GM18499 (cell line): ENCODE measurements around the gene CEP192.

ENCODE experiments used
- ATAC-seq: cut with Tn5 transposase; IDR thresholded peaks from one replicate; pipeline ENCODE4 v1.9.1; 2021; ENCODE audit warnings: moderate number of reproducible peaks; ENCODE audit not compliant: insufficient read depth, unreplicated experiment

Gene CEP192

DNA sequence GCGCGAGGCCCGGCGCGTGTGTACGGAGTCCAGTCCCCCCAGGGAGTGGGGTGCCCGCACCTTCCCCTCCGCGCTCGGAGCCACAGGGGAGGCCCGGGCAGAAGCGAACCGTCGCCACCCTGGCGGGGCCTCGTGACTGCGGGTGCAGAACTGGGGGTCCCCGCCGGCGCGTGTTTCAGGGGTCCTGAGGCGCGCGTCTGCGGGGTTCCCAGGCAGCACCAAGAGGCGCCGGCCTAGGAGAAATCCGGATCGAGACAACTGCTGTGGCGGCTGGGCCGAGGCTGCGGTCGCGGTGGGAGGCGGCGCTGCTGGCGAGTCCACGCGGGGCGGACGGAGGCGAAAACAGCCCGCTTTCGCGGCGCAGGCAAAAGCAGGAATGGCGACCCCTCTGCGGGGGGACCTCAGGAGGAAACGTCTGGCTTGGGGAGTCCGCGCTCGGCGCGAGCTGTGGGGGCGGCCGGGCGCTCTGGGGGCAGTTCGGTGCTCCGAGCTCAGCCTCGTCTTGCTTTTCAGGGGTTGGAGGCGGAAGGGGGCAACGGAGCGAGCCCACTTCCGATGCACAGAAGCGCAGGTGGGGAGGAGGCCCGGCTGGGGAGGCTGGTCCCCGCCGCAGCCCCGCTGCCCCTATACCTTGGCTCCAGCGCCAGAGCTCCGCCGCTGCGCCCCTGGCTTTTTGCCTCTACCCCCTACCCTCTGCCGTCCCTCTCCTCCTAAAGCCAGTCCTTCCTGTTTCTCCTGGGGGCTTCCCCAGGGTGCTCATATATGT lies 145.9 kb downstream of the CEP192 start:
- ATAC-seq: no peak

DNA sequence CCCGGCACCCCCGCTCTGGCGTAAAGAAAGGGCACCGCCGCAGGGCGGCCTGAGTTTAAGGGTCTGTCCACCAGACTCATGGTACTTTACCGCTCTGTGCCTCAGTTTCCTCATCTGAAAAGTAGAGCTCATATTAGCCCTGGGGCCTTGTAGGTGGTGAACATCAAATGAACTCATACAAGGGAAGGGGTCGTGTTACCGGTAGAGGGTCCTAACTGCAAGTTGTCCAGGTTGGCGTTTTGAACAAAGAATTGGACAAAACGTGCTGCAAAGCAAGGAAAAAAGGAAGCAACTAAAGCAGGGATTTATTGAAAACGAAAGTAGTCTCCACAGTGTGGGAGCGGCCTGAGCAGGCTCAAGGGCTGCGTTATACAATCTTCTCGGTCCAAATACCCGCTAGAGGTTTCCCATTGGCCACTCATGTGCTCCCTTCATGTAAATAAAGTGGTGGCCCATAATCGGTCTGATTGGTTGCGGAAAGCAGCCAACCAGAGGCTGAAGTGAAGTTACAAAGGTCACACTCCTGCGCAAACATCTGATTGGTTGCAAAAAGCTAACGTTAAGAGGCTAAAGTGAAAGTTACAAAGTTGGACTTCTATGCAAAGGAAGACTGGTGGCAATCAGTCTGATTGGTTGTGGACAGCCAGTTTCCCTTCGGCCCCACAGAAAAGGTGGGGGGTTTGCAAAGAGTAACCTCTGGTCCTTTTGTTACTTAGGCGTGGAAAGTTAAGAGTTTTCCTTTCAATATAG lies 146.7 kb downstream of the CEP192 start:
- peak; percentile 52 for ATAC-seq

DNA sequence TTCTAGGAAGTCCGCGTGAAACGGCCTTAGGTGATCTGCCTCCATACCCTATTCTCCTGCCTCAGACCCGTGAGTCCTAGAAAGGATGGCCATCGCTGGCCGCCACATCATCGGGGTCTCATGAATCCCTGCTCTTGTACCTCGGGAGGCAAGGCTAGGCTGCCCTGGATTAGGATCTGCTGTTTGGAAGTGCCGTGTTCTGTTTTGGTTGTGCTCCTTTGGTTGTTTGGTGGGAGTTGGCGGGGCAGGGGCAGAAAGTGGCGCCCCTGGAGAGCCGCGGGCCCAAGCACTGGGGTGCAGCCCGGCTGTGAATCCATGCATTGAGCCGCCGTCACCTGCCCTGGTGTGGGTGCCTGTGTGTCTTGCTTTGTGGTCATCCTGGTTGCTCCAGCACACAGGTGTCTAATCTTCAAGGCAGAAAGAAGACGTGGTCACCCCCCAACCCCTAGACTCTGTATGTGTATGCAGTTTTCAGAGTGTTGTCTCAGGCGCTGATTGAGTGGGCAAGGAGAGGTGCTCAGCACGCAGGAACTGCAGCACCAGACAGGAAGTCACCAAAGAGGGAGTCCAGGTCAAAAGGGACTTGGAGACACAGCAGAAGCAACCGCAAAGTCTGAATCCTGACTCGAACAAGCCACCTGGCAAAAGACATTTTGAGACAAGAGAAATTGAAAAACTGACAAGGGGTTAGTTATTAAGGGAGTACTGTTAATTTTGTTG lies 147.4 kb downstream of the CEP192 start:
- no peak for ATAC-seq

DNA sequence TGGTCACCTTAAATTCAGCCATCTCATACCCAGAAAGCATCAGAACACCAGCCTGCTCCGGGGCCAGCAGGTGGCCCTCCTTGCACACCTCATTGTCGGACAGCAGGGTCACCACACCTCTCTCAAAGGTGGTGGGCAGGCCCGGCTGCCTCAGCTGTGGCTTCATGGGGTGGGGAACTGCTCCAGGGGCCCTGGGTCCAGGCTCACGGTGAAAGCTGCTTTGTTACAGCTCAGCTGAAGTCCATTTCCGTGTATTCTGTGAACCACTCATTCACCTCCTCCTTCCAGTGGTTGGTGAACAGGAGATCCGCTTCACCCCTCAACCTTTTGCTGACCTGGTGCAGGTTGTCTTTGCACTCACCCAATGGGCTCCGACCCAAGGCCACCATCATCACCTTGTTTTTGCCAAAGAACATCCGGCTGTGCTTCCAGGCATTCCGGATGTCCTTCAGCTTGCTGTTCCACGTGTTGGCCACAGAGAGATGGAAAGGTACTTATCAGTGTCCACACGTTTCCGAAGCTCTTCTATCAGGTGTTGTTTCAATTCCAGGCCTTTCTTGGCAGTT lies 148.8 kb downstream of the CEP192 start:
- ATAC-seq: no peak

DNA sequence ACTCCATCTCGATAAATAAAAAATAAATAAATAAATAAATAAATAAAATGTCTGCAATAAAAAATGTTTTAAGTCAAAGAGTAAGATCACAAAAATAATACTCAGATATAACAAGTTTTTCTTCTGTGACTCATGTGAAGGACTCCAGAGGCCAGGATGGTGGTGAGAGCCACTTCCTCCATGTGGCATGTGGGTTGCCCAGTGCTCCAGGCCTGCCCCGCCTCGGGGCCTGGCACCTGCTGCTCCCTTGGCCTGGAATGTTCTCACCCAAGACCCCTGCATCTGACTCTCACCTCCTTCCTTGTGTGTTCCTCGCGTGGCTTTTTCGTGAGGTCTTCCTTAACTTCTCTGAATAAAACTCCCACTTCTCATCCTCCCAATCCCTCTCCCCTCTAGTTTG lies 150.0 kb downstream of the CEP192 start:
- ATAC-seq: no peak

DNA sequence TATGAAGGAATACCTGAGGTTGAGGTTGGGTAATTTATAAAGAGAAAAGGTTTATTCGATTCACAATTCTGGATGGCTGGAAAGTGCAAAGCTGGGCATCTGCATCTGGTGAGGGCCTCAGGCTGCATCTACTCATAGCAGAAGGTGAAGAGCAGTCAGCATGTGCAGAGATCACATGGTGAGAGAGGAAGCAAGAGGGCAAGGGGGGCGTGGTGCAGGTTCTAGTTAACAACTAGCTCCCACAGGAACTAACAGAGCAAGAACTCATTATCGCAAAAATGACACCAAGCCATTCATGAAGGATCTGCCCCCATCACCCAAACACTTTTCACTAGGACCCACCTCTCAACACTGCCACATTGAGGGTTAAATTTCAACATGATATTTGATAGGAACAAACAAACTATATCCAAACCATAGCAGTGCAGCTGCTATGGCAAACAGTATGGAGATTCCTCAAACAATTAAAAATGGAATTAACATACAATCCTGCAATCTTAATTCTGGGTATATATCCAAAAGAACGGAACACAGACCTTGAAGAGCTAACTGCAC lies 154.6 kb downstream of the CEP192 start:
- no peak for ATAC-seq

DNA sequence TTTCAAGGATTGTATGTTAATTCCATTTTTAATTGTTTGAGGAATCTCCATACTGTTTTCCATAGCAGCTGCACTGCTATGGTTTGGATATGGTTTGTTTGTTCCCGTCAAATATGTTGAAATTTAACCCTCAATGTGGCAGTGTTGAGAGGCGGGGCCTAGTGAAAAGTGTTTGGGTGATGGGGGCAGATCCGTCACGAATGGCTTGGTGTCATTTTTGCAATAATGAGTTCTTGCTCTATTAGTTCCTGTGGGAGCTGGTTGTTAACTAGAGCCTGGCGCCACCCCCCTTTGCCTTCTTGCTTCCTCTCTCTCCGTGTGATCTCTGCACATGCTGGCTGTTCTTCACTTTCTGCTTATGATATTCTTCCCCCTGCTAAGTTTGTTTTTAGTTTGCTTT lies 156.0 kb downstream of the CEP192 start:
- ATAC-seq: no peak

DNA sequence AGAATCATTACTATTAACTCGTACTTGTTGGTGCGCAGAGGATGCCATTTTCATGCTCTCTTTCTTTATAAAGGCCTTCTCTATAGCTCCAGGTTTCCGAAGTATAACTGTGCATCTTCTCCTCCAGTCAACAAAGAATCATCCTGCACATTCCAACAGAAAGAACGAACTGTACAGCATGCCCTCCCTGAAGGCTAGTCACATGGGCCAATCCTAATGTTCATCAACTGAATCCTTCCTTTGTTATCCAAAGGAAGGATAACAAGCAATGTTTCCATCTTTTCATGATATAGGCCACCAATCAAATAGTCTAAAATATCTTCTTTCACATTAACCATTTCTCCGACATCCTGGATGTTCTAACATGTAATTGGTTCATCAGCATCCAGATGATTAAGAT lies 160.5 kb downstream of the CEP192 start:
- no peak for ATAC-seq

DNA sequence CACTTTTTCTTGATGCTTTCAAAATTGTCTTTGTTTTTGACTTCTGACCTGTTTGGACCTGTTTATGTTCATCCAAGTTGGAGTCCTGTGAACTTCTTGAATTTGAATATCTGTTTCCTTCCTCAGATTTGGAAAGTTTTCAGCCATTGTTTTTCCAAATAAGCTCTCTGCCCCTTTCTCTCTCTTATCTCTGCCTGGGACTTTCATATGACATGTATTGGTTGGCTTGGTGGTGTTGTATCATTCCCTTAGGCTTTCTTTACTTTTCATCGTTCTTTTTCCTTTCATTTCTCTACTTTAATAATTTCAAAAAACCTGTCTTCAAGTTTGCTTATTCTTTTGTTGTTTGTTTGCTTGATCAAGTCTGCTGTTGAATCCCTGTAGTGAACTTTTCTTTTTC lies 167.3 kb downstream of the CEP192 start:
- no peak for ATAC-seq

DNA sequence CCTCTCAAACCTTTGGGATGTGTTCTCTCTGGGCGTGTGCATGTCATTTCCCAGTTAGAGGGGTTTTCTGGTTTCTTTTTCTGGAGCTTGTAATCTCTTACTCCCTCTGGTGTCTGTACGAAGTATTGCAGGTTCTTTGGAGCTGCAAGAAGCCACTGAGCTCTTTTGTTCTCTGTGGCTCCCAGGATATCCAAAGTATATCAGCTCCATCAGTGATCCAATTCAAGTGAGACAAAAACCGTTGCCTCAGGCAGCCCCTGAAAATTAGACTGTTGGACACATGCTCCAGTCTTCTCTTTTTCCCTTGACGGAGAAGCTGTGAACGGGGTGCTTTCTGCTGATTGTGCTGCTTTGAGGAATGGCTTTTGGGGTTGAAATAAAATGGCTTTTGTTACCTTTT lies 168.4 kb downstream of the CEP192 start:
- no peak for ATAC-seq

DNA sequence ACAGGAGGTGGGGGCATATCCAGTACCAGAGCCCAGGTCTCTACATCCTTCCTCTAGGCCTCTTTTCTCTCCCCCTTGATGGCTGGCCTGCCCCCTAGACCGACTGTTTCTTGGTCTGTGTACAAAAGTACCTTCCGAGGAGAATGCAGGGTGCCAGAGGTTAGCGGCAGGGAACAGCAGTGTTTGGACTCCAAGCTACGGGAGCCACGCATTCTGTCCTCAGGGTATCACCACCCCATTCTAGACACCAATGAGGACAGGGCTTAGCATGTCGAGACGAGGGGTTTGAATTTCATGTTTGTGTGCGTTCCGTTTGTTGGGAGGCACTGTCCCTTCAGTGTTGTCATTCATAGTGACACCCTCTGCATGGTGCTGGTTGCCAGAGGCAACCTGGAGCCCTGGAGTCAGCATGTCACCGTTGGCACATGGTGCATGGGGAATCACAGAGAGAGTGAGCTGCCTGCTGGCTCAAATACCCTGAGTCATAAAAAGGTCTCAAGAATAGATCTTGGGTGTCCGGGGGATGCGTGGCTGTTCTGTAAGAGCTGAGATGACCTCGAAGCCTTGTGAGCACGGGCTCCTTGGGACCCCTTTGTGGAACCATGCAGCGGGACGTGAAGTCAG lies 170.2 kb downstream of the CEP192 start:
- no peak for ATAC-seq

DNA sequence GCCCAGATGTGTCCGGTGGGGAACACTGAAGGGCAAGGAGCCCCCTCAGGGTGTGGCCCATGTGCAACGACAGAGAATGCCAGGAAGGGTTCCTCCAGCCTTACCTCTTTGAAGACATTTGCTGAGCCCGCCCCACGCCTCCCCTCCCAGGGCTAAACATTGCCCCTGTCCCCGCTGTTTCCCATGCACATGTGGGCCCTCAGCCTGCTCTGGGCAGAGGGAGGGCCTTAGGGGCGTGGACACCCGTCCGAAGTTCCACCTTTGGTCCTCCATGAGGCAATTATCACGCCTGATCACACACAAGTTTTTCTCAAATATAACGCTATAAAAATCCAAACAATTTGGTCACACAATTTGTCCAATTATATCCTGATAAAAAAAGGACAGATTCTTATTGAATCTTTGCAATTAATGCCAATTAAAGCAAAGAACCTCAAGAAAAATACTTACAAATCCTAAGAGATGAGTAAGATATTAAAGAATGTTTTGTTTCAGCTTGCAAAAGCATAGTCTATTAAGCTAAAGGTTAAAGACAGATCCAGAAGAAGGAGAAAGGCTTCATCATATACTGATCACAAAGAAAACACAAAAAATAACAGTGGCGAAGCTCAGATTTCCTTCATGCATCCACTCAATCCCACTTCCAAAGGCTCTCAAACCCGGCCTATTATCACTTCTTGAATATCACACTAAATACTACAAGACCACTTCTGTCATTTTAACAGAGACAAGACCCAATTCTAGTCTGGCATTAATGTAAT lies 172.2 kb downstream of the CEP192 start:
- no peak for ATAC-seq

DNA sequence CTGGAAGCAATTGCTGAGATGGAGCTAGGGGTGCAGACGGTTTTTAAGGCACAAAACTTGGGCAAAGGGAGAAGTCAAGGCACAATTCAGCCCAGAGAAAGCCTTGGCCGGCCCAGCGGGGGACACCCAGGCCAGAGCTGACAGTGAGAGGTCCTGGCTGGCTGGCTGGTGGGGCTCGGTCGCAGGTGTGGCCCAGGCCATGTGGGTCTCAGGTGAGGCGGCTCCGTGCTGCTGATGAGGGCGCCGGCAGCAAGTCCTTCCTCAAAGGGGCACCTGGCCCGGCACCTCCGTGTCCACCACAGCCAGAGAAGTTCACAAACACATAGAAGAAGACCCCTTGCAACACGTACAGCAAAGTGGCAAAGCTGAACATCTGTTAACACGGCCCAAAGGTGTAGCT lies 173.2 kb downstream of the CEP192 start:
- no peak for ATAC-seq

DNA sequence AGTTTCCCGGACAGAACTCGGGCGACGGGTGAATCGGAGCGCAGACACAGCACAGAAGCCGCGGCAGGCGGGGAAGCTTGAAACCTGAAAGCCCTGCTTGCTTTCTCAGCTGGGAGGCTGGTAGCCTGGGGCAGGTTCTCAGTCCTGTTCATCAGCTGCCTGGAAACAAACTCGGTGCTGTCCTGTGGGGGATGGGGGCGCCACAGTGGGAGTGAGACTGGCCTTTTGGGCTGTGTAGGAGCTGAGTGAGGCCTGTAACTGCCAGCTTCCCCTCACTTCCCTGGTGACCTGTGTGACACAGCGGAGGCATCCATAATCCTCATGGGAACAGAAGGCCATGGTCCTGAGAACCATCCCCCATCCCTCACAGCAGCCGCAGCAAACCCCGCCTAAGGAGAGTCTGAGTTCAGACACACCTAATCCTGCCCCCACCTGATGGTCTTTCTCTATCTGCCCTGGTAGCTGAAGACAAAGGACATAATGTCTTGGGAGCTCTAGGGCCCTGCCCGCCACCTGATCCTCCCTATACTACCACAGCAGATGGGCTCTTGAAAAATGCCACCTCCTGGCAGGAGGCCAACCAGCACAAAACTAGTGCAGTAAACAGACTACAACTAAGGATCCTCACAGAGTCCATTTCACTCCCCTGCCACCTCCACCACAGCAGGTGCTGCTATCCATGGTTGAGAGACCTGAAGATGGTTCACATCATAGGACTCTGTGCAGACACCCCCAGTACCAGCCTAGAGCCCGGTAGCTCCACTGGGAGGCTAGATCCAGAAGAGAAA lies 174.7 kb downstream of the CEP192 start:
- no peak for ATAC-seq

DNA sequence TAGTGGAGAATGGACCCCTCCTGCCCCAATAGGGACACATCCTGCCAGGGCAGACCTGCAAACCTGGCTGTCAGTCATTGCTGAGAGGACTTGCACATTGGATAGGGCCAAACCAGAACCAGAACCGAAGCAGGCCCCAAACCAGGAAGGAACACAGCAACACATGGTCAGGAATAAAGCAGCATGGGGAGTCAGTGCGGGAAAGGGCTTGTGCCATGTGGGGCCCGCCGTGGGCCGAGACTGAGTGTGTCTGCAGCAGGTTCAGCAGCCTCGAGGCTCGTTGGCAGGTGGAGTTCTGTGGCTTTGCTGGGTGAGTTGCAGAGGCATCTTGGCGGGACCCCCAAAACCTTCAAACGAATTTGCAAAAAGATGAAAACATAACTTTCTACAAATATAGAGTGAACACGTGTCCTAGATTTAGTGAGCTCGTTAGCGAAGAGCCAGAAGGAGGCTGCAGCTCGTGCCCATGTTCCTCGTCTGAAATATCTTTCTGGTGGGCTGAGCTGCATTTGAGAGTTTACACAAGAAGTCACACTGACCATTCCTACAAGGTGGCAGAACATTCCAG lies 182.5 kb downstream of the CEP192 start:
- no peak for ATAC-seq
